Ishikawa (cell line): ENCODE data around the gene LPAR6.

Experiments
- CEBPB ChIP-seq: IDR thresholded peaks from 2 replicates; pipeline ENCODE4 v1.6.1; 2012
- CREB1 ChIP-seq: IDR thresholded peaks from 2 replicates; pipeline ENCODE4 v1.6.1; 2012; ENCODE audit warnings: low read depth
- EGR1 ChIP-seq: IDR thresholded peaks from 2 replicates; pipeline ENCODE4 v1.6.1; 2012
- EP300 ChIP-seq: IDR thresholded peaks from 2 replicates; pipeline ENCODE4 v1.6.1; 2012; ENCODE audit warnings: borderline replicate concordance
- FOXM1 ChIP-seq: IDR thresholded peaks from 2 replicates; pipeline ENCODE4 v1.6.1; 2012; ENCODE audit warnings: low read depth, borderline replicate concordance
- NFIC ChIP-seq: IDR thresholded peaks from 2 replicates; pipeline ENCODE4 v1.6.1; 2012
- RAD21 ChIP-seq: IDR thresholded peaks from 2 replicates; pipeline ENCODE4 v1.6.1; 2012; ENCODE audit warnings: low read depth
- TAF1 ChIP-seq: IDR thresholded peaks from 2 replicates; pipeline ENCODE4 v1.6.1; 2012; ENCODE audit warnings: low read depth, mild to moderate bottlenecking
- TCF12 ChIP-seq: IDR thresholded peaks from 2 replicates; pipeline ENCODE4 v1.6.1; 2012; ENCODE audit warnings: low read depth
- TEAD4 ChIP-seq: IDR thresholded peaks from 2 replicates; pipeline ENCODE4 v1.6.1; 2012
- USF1 ChIP-seq: IDR thresholded peaks from 2 replicates; pipeline ENCODE4 v1.6.1; 2012
- YY1 ChIP-seq: IDR thresholded peaks from 2 replicates; pipeline ENCODE4 v1.6.1; 2012; ENCODE audit warnings: low read depth
- ZBTB7A ChIP-seq: IDR thresholded peaks from 2 replicates; pipeline ENCODE4 v1.6.1; 2012; ENCODE audit warnings: low read depth
- TF ChIP-seq, protein P1 (sequence below): IDR thresholded peaks from 2 replicates; pipeline ENCODE4 v1.6.1; 2012; ENCODE audit warnings: low read depth, mild to moderate bottlenecking
- TF ChIP-seq, protein P2 (sequence below): IDR thresholded peaks from 2 replicates; pipeline ENCODE4 v1.6.1; 2012

Gene LPAR6

GRCh38 chr13:48400090-48400694 lies 12.7 kb downstream of the LPAR6 start:
- TF ChIP-seq FOXM1 (no peak), EP300 (no peak), YY1 (no peak), RAD21 (no peak), NFIC (no peak), CEBPB (no peak), TCF12 (no peak), TAF1 (no peak), ZBTB7A (no peak)
- TF ChIP-seq, protein P1, sequence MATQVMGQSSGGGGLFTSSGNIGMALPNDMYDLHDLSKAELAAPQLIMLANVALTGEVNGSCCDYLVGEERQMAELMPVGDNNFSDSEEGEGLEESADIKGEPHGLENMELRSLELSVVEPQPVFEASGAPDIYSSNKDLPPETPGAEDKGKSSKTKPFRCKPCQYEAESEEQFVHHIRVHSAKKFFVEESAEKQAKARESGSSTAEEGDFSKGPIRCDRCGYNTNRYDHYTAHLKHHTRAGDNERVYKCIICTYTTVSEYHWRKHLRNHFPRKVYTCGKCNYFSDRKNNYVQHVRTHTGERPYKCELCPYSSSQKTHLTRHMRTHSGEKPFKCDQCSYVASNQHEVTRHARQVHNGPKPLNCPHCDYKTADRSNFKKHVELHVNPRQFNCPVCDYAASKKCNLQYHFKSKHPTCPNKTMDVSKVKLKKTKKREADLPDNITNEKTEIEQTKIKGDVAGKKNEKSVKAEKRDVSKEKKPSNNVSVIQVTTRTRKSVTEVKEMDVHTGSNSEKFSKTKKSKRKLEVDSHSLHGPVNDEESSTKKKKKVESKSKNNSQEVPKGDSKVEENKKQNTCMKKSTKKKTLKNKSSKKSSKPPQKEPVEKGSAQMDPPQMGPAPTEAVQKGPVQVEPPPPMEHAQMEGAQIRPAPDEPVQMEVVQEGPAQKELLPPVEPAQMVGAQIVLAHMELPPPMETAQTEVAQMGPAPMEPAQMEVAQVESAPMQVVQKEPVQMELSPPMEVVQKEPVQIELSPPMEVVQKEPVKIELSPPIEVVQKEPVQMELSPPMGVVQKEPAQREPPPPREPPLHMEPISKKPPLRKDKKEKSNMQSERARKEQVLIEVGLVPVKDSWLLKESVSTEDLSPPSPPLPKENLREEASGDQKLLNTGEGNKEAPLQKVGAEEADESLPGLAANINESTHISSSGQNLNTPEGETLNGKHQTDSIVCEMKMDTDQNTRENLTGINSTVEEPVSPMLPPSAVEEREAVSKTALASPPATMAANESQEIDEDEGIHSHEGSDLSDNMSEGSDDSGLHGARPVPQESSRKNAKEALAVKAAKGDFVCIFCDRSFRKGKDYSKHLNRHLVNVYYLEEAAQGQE, result no peak

DNA sequence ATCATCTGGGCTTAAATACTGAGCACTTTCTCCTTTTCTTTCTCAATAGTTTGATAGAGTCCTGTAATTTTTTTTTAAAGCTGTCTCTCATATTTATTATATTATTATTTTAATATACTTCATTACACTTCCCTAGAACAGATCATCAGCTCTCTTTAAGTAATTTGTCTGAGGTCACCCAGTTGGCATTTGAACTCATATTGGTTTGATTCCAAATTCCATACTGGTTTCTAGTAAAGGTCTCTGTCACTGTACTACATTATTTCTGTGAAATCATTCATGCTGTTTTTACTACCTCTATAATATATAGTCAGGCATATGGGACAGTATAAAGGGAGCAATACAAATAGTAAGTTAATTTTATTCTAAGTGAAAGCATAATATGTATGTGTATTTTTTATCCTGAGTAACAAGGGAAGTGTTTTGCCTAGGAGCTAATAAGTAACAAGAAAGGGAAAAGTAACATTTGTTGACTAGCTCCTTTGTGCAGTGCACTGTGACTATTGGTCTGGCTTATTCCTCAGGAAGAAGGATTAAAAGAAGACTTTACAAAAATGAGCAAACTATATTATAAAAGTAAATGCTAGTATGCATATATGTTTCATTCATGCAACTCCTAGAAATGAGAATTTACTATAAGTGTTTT lies 14.3 kb downstream of the LPAR6 start:
- TF ChIP-seq RAD21 (no peak), NFIC (no peak), TCF12 (no peak), EGR1 (no peak), CEBPB (no peak), CREB1 (no peak), EP300 (no peak), USF1 (no peak), ZBTB7A (no peak), YY1 (no peak), TEAD4 (no peak), TAF1 (no peak), FOXM1 (no peak)
- TF ChIP-seq, protein P1, result no peak
- TF ChIP-seq, protein P2, sequence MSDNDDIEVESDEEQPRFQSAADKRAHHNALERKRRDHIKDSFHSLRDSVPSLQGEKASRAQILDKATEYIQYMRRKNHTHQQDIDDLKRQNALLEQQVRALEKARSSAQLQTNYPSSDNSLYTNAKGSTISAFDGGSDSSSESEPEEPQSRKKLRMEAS, result no peak

GRCh38 chr13:48397744-48398143 lies 15.2 kb downstream of the LPAR6 start:
- TF ChIP-seq TCF12 (no peak), RAD21 (no peak), NFIC (no peak), ZBTB7A (no peak), CEBPB (no peak), TAF1 (no peak)
- TF ChIP-seq, protein P1, result no peak
- TF ChIP-seq, protein P2, result no peak

DNA sequence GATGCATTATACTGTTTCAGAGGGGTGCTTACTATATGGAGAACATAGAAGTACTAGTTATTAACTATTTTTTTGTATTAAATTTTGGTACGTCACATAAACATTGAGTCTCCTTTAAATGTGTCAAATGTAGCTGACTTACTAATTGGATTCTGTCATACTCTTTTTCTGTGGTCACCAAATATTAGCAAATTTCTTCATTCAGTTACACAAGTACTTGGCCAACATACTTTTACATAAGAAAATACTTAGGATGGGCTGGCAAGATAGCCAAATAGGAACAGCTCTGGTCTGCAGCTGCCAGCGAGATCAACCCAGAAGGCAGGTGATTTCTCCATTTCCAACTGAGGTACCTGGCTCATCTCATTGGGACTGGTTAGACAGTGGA lies 19.2 kb downstream of the LPAR6 start:
- TF ChIP-seq TCF12 (no peak), CEBPB (no peak), FOXM1 (no peak), YY1 (no peak)
- TF ChIP-seq, protein P2, result no peak

GRCh38 chr13:48393030-48393697 lies 19.7 kb downstream of the LPAR6 start:
- no peak for TF ChIP-seq YY1
- TF ChIP-seq, protein P1, result no peak
- no peak for TF ChIP-seq TEAD4
- TF ChIP-seq FOXM1, result no peak
- no peak for TF ChIP-seq NFIC
- TF ChIP-seq CREB1, result no peak
- TF ChIP-seq ZBTB7A, result no peak
- no peak for TF ChIP-seq TCF12
- TF ChIP-seq TAF1, result no peak
- TF ChIP-seq EGR1, result no peak
- no peak for TF ChIP-seq USF1
- TF ChIP-seq EP300, result no peak
- TF ChIP-seq, protein P2, result no peak
- TF ChIP-seq RAD21, result no peak
